Umbilical cord (tissue), 2 donors: ENCODE data around the gene DSCAML1. TPM values are rescaled to one million over a fixed set of nuclear protein-coding genes. Genes with fewer than 3 reads are reported as not detected.
A peak's percentile ranks its signal among the peaks of the same experiment; 100 is the strongest.

Source experiments
- DNase-seq: peaks from one replicate; pipeline ENCODE4 v3.0.0-alpha.2; 2015; ENCODE audit warnings: low spot score
- total RNA-seq: library from RNA; depleted of rRNA; stranded (reverse); fragments of >200 nt; gene quantifications from one replicate; pipeline ENCODE4 v1.2.3, GENCODE V29; 2014; ENCODE audit warnings: low replicate concordance; ENCODE audit not compliant: insufficient read depth

Gene DSCAML1
- total RNA-seq, 1 donor from 2014 or later: 1.4 TPM

- DNase-seq: no peak
These were observed 211.4 kb downstream of the DSCAML1 start for GRCh38 chr11:117585631-117586030.

DNA sequence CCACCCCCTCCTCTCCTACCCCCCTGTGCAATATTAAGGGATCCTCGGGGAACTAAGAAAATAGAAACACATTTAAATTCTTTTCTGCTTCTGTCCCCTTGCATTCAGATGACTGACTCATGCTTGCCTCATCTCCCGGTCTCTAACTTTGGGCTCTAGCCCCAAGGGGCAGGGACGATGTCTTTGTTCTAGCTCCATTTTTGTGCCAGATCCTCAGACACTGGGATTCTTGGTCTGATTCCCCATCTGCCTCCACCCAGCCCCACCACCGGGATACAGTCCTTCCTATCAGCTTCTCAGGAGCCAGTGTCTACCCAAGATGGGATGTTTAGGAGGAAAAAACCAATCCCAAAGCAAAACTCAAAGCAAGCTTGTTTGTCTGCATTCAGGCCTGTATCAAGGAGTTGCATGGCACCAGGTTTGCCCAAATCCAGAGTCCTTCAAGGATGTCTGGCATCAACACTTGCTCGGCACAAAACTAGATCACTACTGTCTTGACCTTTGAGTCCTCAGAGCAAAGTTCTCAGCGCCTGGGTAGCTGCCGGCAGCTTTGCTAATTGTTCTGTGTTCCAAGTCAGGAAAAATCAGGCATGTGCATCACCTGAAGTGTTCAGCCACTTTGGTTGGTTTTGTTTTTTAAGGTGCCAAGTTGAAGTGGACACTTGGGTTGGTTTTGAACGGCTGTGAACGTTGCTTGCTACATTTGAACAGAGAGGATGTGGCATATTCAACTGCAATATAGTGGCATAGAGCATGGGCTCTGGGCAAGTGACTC is 212.8 kb downstream of the DSCAML1 start:
- DNase-seq: peak; percentile 12

DNA sequence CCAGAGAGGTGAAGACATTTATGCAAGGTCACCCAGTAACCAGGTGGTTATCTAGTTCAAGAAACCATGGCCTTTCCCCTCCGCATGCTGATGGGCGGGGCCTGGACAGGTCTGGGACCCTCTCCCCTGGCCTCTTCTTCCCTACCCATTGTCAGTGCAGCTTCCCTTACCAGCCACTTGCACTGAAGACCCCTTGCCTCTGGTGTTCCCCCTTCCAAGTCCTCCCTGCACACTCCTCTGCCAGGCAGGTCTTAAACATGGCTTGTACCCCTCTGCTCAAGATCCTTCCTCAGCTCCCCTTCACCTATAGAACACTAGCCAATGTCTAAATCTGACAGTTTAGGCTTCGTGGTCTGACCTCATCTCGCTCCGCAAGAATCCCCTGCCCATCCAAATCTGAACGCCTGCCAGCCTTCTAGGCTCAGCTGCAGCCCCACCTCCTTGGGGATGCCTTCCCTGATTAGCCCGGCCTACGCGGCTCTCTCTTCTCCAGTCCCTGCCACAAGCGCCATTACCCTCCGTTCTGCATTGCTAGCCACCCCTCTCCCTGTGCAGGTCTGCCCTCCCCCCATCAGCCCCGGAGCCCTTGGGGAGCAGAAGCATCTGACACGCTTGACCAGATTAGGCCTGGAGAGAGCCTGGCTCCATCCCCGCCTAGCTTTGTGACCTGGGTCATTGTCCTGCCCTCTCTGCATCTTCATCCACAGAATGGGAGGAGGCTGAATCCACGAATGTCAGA is 213.8 kb downstream of the DSCAML1 start:
- peak; percentile 69 for DNase-seq

GRCh38 chr11:117582433-117582832 is 214.6 kb downstream of the DSCAML1 start:
- DNase-seq: no peak

- no peak for DNase-seq
These were observed 216.2 kb downstream of the DSCAML1 start for GRCh38 chr11:117580866-117581265.

DNA sequence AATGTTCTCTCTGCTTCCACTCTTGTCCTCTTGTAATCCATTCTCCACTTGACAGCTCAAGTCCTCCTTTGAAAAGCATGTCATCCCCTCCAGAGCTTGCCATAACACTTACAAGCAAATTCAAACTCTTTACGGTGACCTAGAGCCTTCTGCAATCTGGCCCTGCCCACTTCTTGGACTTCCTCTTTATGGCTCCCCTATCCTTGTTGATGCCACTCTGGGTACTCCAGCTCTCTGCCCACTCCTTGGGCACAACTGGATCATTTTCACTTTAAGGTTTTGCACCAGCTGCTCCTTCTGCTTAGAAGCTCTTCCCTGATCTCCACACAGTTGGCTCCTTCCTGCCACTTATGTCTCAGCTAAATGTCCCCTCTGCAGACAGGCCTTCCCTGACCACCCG is 217.9 kb downstream of the DSCAML1 start:
- DNase-seq: no peak

- no peak for DNase-seq
These were observed 221.2 kb downstream of the DSCAML1 start for GRCh38 chr11:117575856-117576255.

- DNase-seq: no peak
These were observed 222.5 kb downstream of the DSCAML1 start for GRCh38 chr11:117574551-117574950.

- no peak for DNase-seq
These were observed 223.7 kb downstream of the DSCAML1 start for GRCh38 chr11:117573326-117573725.

- DNase-seq: no peak
These were observed 224.3 kb downstream of the DSCAML1 start for GRCh38 chr11:117572671-117573070.

- no peak for DNase-seq
These were observed 224.9 kb downstream of the DSCAML1 start for GRCh38 chr11:117572129-117572528.

GRCh38 chr11:117570701-117571100 is 226.3 kb downstream of the DSCAML1 start:
- no peak for DNase-seq

GRCh38 chr11:117569911-117570310 is 227.1 kb downstream of the DSCAML1 start:
- no peak for DNase-seq

DNA sequence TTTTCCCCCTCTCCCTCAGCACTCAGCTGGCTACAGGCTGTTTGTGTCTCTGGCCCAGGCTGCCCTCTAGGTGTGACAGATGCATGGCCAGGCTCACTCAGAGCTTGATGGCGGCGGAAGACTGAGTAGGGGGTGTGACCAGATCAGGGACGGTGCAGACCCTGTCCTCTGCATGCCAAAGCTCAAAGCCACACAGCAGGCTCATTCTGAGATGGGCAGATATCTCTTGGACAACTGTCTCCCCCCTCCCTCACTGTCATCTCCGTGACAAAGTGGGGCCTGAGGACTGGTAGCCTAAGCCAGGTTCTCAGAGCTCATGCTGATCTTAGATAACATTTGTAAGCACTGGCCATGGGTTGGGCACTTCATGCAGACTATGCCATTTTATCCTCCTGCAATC is 231.3 kb downstream of the DSCAML1 start:
- DNase-seq: no peak

GRCh38 chr11:117564321-117564720 is 232.7 kb downstream of the DSCAML1 start:
- no peak for DNase-seq

DNA sequence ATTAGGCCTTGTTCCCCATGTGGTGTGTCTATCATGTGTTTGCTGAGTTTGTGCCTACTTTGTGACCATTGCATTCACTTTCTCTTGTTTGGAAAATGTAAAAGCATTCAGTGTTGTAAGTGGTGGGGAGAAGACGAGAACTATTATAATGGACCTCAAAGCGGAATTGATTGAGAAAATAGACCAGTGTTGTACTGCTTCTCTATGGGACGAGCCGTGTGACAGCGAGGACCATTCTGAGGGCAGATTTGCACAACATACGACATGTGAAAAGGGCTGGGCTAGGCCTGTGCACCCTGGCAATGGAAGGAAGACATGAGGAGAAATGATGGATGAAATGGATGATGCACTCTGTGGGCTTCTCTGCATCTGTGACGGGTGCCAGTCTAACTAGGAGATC is 233.5 kb downstream of the DSCAML1 start:
- no peak for DNase-seq

GRCh38 chr11:117562136-117562535 is 234.9 kb downstream of the DSCAML1 start:
- no peak for DNase-seq

DNA sequence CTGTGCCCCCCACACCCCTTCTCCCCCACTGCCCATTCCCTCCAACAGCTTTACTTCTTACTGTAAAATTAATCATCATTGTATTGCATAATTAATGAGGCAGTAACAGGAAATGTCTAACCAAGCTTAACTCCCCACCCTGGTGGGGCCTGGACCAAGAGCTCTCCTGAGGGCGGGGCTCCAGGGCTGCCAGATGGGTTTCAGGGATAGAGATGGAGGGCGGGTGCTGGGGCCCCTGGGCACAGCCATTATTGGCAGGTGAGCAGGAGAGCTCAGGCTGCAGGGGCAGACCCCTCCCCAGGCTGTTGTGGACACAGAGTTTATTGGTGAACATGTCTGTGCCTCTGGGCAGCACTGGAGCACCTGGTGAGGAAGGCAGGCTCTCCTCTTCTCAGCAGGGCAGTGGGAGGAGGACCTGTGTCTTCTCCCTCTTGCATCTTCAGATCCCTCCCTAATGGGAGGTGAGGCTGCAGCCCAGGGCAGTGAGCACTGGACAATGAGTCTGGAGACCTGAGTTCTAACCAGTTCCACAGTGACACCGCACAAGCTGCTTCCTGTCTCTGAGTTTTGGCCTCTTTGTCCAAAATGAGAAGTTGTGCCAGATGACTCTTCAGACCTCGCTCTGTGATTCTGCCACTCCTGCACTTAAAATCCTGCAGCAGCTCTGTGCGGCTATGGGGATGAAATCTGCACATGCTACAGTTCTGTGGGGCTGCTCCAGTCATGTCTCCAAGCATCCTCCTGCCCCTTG is 236.1 kb downstream of the DSCAML1 start:
- DNase-seq: no peak

DNA sequence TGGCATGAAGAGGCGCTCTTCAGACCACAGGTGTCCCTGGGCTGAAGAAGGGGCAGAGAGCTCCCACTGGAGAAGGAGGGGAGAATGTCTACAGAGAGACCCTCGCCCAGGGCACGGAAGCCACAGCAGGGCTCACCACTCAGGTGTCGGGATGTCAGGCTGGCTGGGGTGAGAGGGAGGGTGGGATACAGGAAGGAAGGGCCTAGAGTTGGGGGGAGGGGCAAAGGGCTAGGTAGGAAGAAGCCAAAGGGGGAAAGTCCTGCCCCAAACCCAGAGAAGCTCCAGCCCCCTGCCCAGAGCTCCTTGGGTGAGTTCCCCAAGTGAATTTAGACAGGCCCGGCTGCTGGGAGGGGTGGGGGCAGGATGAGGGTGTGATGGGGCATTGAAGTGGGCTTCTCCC is 237.3 kb downstream of the DSCAML1 start:
- DNase-seq: no peak

DNA sequence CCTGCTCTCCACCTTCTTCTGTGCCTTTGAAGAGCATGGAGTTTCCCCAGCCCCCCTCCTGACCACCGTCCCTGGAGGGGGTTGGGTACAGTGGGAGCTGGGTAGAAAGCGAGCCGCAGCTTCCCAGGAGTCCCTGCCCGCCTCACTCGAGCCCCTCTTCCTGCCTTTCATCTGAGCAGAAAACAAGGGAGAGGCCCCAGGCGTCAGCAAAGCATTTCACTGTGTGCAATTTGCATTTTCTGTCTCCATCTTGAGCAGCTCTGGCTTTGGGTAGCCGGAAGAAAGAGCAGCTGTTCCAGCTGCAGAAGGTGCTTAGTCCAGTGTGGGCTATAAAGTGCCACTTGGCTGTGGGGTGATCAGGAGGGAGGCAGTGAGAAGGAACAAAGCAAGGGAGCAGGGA is 239.7 kb downstream of the DSCAML1 start:
- DNase-seq: no peak

DNA sequence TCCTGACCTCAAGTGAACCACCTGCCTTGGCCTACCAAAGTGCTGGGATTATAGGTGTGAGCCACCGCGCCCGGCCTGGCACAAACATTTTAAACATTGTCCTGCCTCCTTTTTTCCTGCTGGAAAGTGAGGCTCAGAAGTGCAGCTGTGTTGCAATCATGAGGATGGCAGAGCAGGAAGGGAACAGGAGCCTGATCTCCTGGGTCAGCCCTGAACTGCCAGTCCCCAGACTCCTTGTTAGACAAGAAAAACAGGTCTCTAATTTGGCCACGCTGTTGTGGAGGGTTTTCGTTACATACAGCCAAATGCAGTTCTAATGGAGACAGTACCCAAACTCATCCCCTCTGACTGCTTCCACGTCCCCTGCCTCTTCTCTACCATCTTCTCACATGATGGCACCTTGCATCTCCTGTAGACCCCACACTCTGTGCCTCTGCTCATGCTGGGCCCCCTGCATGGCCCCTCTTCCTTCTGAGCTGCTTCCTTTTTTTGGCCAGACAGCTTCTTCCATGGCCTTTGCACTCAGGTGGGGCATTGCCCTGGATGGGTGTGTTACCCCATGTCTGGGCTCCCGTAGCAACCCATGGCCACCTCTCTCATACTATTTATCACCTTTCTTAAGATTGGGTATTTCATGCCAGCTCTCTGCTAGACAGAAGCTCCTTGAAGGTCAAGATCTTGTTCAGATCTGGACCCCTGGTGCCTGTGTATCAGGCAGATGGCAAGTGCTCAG is 242.2 kb downstream of the DSCAML1 start:
- no peak for DNase-seq

DNA sequence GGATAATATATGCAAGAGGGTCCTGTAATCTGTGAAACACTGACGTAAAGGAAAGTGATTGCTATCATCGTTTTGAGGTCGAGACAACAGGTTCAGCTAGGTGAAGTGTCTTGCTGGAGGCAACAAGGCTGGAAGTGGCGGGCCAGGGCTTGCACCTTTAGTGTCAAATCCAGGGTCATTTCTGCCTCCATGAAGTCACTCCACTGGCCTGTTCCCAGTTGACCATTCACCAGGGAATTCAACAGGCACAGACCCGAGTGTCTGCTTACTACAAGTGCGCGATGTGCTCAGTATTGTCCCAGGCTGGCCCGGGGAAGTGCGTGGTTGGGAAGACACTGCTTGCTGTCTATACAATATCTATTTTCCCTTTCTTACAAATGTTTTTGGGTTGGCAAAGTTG is 244.4 kb downstream of the DSCAML1 start:
- DNase-seq: no peak
